Measurements from ENCODE around the gene SLC30A10. TPM values are rescaled to one million over a fixed set of nuclear protein-coding genes. Genes with fewer than 3 reads are reported as not detected.
"Not testable (repeated sequence)": the region's sequence is repeated elsewhere in the genome, so short reads cannot be mapped to it uniquely, and the experiment has no call there.

SLC30A10 gene
- not detected for total RNA-seq
- long read RNA-seq, result 0 reads

- DNase-seq (ENCODE audit: low spot score), result no peak
- intact Hi-C loops (cut with DNase I), result no loop called here
Measured at GRCh38 chr1:219927956-219928790, at the start of gene SLC30A10. SLC30A10 (minus strand) TSS chr1:219928557; CDS start chr1:219928440, 117 bp downstream.

- intact Hi-C loops (cut with DNase I), result no loop called here
Measured at GRCh38 chr1:219973213-219973612, 44.9 kb upstream of the SLC30A10 start.

GRCh38 chr1:219967361-219967760 is 39.0 kb upstream of the SLC30A10 start:
- no peak for DNase-seq (ENCODE audit: low spot score)
- intact Hi-C loops (cut with DNase I), result no loop called here

More at GRCh38 chr1:219973213-219973612, 44.9 kb upstream of the SLC30A10 start:
- no peak for DNase-seq (ENCODE audit: low spot score)

GRCh38 chr1:219966071-219966349 is 37.7 kb upstream of the SLC30A10 start:
- no peak for DNase-seq (ENCODE audit: low spot score)
- intact Hi-C loops (cut with DNase I), result no loop called here

- no peak for DNase-seq (ENCODE audit: low spot score)
- intact Hi-C loops (cut with DNase I), result no loop called here
Measured at GRCh38 chr1:219965285-219966070, 37.1 kb upstream of the SLC30A10 start.

- DNase-seq (ENCODE audit: low spot score), result no peak
- intact Hi-C loops (cut with DNase I), result no loop called here
Measured at GRCh38 chr1:219963432-219963831, 35.1 kb upstream of the SLC30A10 start.

GRCh38 chr1:219961684-219962083 is 33.3 kb upstream of the SLC30A10 start:
- intact Hi-C loops (cut with DNase I), result no loop called here

GRCh38 chr1:219959540-219960203 is 31.3 kb upstream of the SLC30A10 start:
- no peak for DNase-seq (ENCODE audit: low spot score)
- intact Hi-C loops (cut with DNase I), result no loop called here

More at GRCh38 chr1:219961684-219962083, 33.3 kb upstream of the SLC30A10 start:
- DNase-seq (ENCODE audit: low spot score), result no peak

- intact Hi-C loops (cut with DNase I), result no loop called here
- no peak for DNase-seq (ENCODE audit: low spot score)
Measured at GRCh38 chr1:219958875-219959417, 30.6 kb upstream of the SLC30A10 start.

GRCh38 chr1:219954736-219955421 is 26.5 kb upstream of the SLC30A10 start:
- intact Hi-C loops (cut with DNase I), result no loop called here
- DNase-seq (ENCODE audit: low spot score), result no peak

GRCh38 chr1:219954052-219954451 is 25.7 kb upstream of the SLC30A10 start:
- intact Hi-C loops (cut with DNase I), result no loop called here
- no peak for DNase-seq (ENCODE audit: low spot score)

GRCh38 chr1:219952361-219952760 is 24.0 kb upstream of the SLC30A10 start:
- no peak for DNase-seq (ENCODE audit: low spot score)
- intact Hi-C loops (cut with DNase I), result no loop called here

- intact Hi-C loops (cut with DNase I); DNase-seq (ENCODE audit: low spot score): not testable (repeated sequence)
Measured at GRCh38 chr1:219949227-219949626, 20.9 kb upstream of the SLC30A10 start.

- DNase-seq (ENCODE audit: low spot score); intact Hi-C loops (cut with DNase I): not testable (repeated sequence)
Measured at GRCh38 chr1:219948766-219949165, 20.4 kb upstream of the SLC30A10 start.

GRCh38 chr1:219945795-219946194 is 17.4 kb upstream of the SLC30A10 start:
- no peak for DNase-seq (ENCODE audit: low spot score)
- intact Hi-C loops (cut with DNase I), result no loop called here

- DNase-seq (ENCODE audit: low spot score), result no peak
- intact Hi-C loops (cut with DNase I), result no loop called here
Measured at GRCh38 chr1:219941179-219942118, 13.1 kb upstream of the SLC30A10 start.

GRCh38 chr1:219940707-219941106 is 12.3 kb upstream of the SLC30A10 start:
- intact Hi-C loops (cut with DNase I), result no loop called here
- no peak for DNase-seq (ENCODE audit: low spot score)

GRCh38 chr1:219938706-219939105 is 10.3 kb upstream of the SLC30A10 start:
- no peak for DNase-seq (ENCODE audit: low spot score)
- intact Hi-C loops (cut with DNase I), result no loop called here
